Measurements from ENCODE around the gene SRRT.
"Not testable (repeated sequence)": the region's sequence is repeated elsewhere in the genome, so short reads cannot be mapped to it uniquely, and the experiment has no call there.

The SRRT gene

DNA sequence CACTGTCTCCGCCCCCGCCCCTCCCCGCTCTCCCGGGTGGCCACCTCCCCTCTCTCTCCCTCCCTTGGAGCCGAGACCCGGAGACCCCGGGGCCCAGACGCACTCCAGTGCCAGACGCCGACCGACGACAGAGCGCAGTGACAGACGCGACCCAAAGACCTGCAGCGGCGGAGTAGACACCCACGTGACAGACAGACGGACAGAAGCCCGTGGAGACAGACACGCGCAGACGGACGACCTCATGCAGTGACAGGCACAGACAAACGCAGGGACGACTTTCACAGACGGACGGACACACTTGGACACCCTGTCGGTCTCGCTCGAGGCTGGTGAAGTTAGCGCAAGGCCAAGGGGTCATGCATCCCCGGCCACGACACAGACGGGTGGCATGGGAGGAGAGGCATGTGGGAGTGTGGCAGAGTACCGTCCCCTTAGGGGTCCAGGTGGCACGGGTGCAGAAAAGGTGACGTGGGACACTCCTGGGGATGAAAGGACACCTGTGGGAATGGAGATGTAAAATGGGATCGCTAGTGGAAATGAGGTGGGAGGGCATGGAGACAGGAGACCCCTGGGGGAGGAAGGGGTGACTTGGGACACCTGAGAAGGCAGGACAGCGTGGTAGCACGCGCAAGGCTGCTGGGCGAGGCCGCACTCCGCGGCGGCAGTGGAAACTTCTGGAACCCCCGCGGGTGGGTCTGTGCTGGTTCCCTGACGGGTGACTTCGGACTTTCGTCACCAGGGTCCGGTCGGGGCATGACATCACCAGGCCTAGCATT, 21.2 kb downstream of the SRRT start:
- DNase-seq = no peak

DNA sequence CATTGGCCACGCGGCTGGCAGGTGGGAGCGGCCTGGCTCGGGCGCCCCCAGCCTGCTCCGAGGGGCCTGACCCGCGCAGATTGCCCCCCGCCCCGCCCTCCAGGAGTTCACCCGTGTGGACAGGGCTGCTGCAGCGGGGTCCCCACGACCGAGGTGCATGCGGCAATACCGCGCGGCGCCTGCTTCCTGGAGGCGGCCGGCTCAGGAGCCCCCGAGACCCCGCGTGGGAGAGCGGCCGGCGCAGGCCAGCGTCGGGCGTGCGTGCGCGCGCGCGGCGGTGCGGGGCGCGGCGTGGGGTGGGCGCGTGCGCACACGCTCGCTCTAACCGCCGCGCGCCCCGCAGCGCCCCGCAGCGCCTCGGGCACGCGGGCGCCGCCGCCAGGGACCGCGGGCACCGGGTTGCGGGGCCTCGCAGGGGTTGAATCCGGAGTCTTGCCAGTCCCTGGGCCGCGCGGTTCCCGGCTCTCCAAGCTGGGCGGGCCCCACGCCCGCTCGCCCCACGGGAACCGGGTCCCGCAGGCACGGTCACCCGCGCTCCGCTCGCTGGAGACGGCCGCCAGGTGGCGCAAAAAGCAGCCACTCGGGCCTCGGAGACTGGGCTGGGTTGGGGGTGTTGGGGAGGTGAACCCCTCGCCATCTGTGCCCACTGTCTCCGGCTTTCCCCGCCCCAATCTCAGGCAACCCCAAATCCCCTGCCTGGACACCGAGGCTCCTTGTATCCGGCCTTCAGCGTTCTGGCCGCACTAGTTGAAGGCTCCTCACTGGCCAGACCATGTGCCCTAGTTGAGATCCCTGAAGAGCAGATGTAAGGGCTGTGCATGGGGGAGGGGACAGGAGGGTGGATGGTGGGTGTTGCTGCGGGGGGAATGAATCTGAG, 22.1 kb downstream of the SRRT start:
- no peak for DNase-seq

DNA sequence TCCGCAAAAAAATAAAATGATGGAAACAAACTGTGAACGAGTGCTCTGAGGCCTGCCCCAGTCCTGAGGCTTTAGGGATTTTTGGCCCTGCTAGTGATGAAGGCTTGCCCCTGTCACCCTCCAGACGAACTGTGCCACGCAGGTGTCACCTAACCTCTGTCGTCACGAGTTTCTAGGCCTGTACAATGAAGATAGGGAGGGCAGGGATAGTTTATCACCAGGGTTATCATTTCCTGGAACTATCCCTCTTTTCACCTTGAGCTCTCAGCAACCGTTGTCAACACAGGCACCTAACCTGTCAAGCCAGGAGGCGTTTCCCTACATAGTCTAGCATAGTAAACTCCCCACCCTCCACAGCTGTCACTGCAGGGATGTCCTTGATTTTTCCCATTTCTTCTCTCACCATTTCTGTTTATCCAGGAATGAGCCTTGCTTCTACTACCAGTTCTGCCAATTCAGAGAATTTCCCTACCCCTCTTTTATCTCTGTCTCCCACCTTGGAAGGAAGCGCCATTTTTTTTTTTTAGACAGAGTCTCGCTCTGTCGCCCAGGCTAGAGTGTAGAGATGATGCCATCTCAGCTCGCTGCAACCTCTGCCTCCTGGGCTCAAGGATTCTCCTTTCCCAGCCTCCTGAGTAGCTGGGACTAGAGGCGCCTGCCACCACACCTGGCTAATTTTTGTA, 23.0 kb downstream of the SRRT start:
- no peak for DNase-seq

DNA sequence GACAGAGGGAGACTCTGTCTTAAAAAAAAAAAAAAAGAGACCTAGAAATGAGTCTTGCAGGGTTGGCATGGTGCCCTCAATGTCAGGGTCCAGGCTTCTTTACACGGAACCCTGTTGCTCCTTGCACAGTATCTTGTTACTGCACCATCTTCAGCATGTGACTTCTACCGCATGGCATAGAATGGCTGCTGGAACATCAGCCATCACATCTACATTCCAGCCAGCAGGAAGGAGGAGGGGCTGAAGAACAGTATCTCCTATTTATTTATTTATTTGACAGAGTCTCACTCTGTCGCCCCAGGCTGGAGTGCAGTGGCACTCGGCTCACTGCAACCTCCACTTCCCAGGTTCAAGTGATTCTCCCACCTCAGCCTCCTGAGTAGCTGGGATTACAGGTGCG, 24.5 kb downstream of the SRRT start:
- DNase-seq = no peak

DNA sequence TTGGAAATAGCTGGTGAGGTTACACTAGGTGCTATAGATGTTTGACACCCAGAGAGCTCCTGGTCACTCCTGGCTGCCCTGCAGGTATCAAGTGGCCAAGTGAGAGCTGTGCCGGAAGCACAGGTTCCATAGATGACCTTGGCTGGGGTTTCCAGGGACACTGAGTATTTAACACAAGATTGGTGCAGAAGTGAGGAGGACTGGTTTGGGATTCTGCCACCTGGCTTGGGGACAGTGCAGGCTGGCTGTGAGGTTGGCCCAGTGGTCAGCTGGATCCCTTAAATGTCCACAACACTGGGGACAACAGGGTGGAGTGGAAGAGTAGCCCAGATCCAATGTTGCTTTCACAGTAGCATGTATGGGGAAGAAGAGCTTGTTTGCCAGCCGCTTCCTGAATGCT, 26.1 kb downstream of the SRRT start:
- no peak for DNase-seq

DNA sequence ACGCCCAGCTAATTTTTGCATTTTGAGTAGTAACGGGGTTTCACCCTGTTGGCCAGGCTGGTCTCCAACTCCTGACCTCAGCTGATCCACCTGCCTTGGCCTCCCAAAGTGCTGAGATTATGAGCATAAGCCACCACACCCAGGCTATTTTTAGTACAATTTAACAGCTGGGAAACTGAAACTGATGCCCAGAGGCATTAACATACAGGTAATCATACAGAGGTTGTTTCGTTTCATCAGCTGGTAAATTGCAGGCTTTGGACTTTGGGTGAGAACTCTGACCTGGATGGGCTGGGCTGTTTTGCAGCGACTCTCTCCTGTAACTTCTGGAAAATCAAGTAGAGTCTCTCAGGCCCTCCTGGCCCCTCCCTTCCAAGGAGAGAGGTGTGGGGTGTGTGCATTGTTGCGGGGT, 27.0 kb downstream of the SRRT start:
- no peak for DNase-seq

DNA sequence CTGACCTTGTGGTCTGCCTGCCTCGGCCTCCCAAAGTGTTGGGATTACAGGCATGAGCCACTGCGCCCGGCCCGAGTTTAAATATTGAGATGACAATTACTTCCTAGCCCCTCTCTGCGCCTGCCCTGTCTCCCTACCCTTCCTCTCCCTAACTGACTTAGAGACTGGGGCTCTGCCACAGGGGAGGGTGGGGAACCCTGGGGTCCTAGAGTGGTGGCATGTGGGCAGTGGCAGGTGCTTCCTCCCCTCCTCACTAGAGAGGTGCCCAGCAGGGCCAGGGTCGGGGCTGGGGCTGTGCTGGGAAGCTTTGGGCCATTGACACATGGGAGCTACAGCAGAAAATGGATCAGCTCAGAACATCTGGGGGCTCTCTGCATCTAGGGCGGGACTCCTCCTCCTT, 27.7 kb downstream of the SRRT start:
- no peak for DNase-seq

DNA sequence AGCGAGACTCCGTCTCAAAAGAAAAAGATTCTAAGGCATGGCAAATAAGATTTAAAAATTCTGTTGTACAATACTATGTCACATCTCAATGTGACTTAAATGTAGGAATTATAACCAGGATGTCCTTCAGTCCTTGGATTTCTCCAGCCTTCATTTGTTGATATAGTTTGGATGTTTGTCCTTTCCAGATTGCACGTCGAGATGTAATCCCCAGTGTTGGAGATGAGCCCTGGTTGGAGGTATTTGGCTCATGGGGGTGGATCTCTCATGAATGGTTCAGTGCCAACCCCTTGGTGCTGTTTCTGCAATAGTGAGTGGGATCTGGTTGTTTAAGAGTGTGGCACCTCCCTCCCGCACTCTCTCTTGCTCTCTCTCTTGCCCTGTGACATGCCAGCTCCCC, 33.6 kb downstream of the SRRT start:
- no peak for DNase-seq

DNA sequence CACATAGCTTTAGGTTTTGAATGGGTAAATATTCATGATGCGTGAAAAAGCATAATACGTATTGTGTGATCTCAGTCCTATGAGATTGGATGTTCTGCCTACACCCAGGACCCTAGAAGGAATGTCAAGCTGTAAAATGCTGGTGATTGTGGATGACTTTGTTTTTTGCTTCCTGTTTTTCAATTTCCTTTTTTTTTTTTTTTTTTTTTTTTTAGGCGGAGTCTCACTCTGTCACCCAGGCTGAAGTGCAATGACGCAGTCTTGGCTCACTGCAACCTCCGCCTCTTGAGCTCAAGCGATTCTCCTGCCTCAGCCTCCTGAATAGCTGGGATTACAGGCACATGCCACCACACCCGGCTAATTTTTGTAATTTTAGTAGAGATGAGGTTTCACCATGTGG, 35.5 kb downstream of the SRRT start:
- peak; percentile 24 for DNase-seq

DNA sequence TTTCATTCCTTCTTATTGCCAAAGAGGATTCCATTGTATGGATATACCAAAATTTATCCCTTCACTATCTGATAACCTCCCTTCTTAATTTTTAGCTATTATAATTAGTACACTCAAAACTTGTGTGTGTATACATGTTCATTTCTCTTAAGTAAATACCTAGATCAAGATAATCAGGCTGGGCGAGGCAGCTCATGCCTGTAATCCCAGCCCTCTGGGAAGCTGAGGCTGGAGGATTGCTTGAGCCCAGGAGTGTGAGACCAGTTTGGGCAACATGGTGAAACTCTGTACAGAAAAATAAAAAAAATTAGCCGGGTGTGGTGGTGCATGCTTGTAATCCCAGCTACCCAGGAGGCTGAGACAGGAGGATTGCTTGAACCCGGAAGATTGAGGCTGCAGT, 36.6 kb downstream of the SRRT start:
- no peak for DNase-seq

DNA sequence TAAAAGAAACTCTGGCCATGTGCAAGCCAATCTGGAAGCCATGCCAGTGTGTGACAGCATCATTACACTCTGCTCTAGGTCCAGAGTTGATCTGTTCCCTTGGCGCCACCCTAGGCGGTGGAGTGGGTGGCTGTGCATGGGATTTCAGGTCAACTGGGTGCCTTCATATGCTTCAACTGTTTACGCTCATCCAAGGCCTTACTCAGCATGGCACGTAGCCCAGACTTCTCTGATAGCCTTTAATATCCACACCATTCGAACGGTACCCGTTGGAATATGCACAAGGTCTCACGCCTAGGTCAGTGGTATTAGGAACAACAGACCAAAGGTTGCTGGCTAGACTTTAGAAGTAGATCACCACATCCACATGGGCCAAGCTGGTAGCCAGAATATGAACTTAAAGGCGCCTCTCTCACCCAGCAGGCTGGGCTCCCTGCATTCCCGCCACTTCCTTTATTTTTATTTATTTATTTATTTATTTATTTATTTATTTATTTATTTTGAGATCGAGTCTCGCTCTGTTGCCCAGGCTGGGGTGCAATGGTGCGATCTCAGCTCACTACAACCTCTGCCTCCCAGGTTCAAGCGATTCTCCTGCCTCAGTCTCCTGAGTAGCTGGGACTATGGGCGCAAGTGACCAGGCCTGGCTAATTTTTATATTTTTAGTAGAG, 39.4 kb downstream of the SRRT start:
- DNase-seq = no peak

DNA sequence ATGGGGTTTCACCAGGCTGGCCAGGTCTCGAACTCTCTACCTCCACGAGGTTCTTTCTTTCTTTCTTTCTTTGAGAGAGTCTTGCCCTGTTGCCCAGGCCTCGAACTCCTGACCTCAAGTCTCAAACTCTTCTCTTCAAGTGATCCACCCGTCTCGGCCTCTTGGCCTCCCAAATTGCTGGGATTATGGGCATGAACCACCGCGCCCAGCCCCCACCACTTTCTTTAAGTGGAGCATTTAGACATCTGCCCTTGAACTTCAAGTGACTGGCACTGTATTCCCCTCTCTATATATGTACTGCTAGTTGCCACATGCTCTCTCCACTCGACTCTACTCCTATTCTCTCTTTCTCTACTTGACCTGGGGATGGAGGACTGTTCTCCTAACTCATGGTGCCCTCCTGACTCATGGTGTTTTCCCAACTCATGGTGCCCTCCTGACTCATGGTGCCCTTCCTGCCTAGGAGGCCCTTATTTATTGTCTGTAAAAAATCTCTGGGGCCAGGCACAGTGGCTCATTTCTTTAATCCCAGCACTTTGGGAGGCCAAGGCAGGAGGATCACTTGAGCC, 40.1 kb downstream of the SRRT start:
- DNase-seq = no peak

DNA sequence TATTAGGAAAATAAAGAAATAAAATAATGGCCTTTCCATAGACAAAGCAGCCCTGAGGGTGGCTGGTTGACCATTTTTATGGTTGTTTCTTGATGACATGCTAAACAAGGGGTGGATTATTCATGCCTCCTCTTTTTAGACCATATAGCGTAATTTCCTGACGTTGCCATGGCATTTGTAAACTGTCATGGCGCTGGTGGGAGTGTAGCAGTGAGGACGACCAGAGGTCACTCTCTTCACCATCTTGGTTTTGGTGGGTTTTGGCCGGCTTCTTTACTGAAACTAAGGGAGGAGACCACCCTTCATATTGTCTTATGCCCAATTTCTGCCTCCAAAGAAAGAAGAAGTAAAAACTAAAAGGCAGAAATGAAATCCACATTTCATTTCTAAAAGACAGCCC, 44.4 kb downstream of the SRRT start:
- not testable (repeated sequence) for DNase-seq

DNA sequence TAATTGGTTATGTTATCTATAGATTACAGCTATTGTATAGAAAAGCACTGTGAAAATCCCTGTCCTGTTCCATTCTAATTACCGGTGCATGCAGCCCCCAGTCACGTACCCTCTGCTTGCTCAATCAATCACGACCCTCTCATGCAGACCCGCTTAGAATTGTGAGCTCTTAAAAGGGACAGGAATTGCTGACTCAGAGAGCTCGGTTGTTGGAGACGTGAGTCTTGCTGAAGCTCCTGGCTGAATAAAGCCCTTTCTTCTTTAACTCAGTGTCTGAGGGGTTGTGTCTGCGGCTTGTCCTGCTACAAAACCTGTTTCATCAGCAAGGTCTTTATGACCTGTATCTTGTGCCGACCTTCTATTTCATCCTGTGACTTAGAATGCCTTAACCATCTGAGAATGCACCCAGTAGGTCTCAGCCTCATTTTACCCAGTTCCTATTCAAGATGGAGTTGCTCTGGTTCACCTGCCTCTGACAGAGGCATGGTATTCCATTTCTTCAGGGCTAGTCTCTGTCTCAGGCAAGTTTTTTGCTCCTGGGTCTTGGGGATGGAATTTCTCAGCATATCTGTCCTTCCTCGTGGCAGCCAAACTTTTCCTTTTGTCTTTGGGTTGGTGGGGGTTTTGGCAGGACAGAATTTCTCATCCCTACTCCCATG, 45.0 kb downstream of the SRRT start:
- not testable (repeated sequence) for DNase-seq

DNA sequence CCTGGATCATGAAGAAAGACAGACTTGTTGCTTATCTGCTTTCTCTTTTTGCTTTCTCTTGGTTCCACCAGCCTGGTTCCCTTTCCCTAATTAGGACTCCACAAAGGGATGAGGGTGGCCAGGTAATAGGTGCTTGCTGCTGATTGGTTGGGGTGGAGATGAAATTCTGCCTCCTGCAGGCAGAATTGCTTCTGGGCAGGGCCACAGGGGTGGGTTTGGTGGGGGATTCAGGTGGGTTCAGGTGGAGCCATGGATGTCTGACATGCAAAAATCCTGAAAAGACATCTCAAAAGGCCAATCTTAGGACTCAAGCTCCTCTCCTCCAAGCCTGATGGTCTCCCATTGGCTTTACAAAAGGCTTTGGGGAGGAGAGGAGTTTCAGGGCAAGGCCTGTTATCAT, 46.1 kb downstream of the SRRT start:
- no peak for DNase-seq

DNA sequence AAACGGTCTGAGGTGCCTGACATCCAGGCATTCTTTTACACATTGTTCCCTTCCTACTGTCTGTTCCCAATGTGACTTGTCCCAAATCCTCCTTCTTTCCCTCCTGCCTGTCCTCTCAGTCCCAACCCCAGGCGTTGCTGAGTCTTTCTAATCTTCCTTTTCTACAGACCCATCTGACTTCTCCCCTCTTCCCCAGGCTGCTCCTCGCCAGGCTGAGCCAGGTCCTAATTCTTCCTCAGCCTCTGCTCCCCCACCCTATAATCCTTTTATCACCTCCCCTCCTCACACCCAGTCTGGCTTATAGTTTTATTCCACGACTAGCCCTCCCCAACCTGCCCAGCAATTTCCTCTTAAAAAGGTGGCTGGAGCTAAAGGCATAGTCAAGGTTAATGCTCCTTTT, 48.7 kb downstream of the SRRT start:
- DNase-seq = not testable (repeated sequence)

DNA sequence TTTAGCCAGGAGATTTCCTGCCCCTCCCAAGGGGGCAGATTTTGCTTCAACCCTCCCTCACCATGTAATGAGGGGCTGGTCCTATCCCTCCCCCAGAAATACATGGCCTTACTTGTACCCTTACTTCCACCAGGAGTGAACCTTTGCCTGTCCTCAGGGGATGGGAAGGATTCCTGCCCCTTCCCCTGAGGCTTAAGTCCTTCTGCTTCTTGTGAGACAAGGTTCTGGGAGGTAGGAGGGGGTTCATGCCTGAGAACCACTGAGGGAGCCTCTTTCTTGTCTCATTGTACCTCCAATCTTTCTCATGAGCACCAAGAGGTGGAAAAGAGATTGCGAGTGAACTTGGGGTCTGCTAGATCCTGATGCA, 54.9 kb downstream of the SRRT start:
- no peak for DNase-seq

DNA sequence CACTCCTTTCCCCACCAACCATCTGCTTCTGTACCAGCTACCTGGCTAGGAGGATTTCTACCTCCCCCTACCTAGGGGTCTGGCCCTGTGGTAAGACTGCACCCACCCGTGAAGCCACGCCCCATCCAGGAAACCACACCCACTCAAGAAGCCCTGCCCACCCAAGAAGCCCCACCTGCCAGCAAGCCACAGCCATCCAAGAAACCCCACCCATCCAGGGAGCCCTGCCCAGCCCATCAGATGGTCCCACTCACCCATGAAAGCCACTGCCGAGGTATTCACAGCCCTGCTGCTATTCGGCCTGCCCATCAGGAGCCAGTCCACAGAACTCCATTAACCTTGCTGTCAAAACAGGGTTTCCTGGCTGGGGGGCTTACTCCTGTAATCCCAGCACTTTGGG, 58.8 kb downstream of the SRRT start:
- no peak for DNase-seq

DNA sequence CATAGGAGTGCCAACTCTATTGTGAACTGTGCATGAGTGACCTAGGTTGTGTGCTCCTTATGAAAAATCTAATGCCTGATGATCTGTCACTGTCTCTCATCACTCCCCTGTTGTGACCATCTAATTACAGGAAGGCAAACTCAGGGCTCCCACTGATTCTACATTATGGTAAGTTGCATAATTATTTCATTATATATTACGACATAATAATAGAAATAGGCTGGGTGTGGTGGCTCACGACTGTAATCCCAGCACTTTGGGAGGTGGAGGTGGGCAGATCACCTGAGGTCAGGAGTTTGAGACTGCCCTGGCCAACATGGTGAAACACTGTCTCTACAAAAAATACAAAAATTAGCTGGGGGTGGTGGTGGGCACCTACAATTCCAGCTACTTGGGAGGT, 60.5 kb downstream of the SRRT start:
- not testable (repeated sequence) for DNase-seq

DNA sequence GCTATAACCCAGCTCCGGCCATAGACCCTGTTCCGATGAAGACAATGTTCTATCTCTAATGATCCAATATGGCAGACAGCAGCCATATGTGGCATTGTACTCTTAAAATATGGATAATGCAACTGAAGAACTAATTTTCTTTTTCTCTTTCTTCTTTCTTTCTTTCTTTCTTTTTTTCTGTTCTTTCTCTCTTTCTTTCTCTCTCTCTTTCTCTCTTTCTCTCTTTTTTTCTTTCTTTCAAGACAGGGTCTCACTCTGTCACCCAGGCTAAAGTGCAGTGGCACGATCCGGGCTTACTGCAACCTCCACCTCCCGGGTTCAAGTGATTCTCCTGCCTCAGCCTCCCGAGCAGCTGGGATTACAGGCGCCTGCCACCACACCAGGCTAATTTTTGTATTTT, 61.3 kb downstream of the SRRT start:
- not testable (repeated sequence) for DNase-seq
